Hepatocyte (in vitro differentiated cells): ENCODE measurements around the gene SCFD2. TPM values are rescaled to one million over a fixed set of nuclear protein-coding genes. Genes with fewer than 3 reads are reported as not detected.

Experiments
- DNase-seq: peaks from one replicate; pipeline ENCODE4 v3.0.0-alpha.2; 2016; ENCODE audit warnings: low spot score
- H2AFZ ChIP-seq: fragments of 200-600 bp; sonication (generic); 2 replicates; pipeline ENCODE4 v1.6.0; 2016; ENCODE audit warnings: antibody characterized with exemption, mild to moderate bottlenecking
- H3K27ac ChIP-seq: fragments of 200-600 bp; sonication (generic); 2 replicates; pipeline ENCODE4 v1.5.1; 2016; ENCODE audit warnings: mild to moderate bottlenecking
- H3K27me3 ChIP-seq: fragments of 200-600 bp; sonication (generic); 2 replicates; pipeline ENCODE4 v1.6.1; 2016
- H3K36me3 ChIP-seq: fragments of 200-600 bp; sonication (generic); replicated peaks from 2 replicates; pipeline ENCODE4 v1.5.1; 2016; ENCODE audit warnings: low read depth; ENCODE audit not compliant: insufficient read depth
- H3K4me1 ChIP-seq: fragments of 200-600 bp; sonication (generic); 2 replicates; pipeline ENCODE4 v1.5.1; 2016; ENCODE audit warnings: mild to moderate bottlenecking, moderate library complexity; ENCODE audit not compliant: insufficient read depth
- H3K4me2 ChIP-seq: fragments of 200-600 bp; sonication (generic); 2 replicates; pipeline ENCODE4 v1.6.0; 2016
- H3K4me3 ChIP-seq: fragments of 200-600 bp; sonication (generic); 2 replicates; pipeline ENCODE4 v1.5.1; 2016; ENCODE audit warnings: mild to moderate bottlenecking
- H3K79me2 ChIP-seq: fragments of 200-600 bp; sonication (generic); 2 replicates; pipeline ENCODE4 v1.6.0; 2017; ENCODE audit warnings: mild to moderate bottlenecking
- H3K9me2 ChIP-seq: fragments of 200-600 bp; sonication (generic); replicated peaks from 2 replicates; pipeline ENCODE4 v1.6.0; 2017; ENCODE audit warnings: mild to moderate bottlenecking; ENCODE audit not compliant: insufficient read depth
- H3K9me3 ChIP-seq: fragments of 200-600 bp; sonication (generic); 2 replicates; pipeline ENCODE4 v1.5.1; 2016; ENCODE audit warnings: low read depth, mild to moderate bottlenecking
- H4K20me1 ChIP-seq: fragments of 200-600 bp; sonication (generic); 2 replicates; pipeline ENCODE4 v1.6.0; 2016; ENCODE audit warnings: mild to moderate bottlenecking; ENCODE audit not compliant: insufficient read depth, poor library complexity, severe bottlenecking
- EZH2 ChIP-seq: fragments of 200-600 bp; sonication (generic); IDR thresholded peaks from 2 replicates; pipeline ENCODE4 v1.6.1; 2016; ENCODE audit warnings: antibody characterized with exemption, mild to moderate bottlenecking, borderline replicate concordance
- EZH2phosphoT487 ChIP-seq: fragments of 200-600 bp; sonication (generic); IDR thresholded peaks from one replicate; pipeline ENCODE4 v1.6.1; 2018; ENCODE audit warnings: antibody characterized with exemption, mild to moderate bottlenecking, low read depth, moderate library complexity; ENCODE audit not compliant: unreplicated experiment, severe bottlenecking
- WGBS: methylation state at CpG from one replicate; pipeline ENCODE4 v1.1.6; 2016; ENCODE audit warnings: low lambda C conversion rate; ENCODE audit errors: missing lambda C conversion rate; 5-methylcytosine and 5-hydroxymethylcytosine counted together
- polyA plus RNA-seq: library from polyadenylated mRNA; unstranded; fragments of >200 nt; fragmentation: Nextera tagmentation; extraction: Ambion mirVana; gene quantifications from 2 replicates; pipeline ENCODE4 v1.2.1, GENCODE V29; 2016
- total RNA-seq: library from RNA; depleted of rRNA; stranded (reverse); fragments of >200 nt; gene quantifications from 2 replicates; pipeline ENCODE4 v1.2.3, GENCODE V29; 2014
- TF ChIP-seq, protein P1 (sequence below): fragments of 200-600 bp; sonication (generic); IDR thresholded peaks from 2 replicates; pipeline ENCODE4 v1.5.1; 2016; ENCODE audit warnings: antibody characterized with exemption, mild to moderate bottlenecking; ENCODE audit not compliant: poor library complexity

The SCFD2 gene
- total and polyA plus RNA-seq, 2 experiments from 2014 or later = 8.4 to 15.7 TPM

DNA sequence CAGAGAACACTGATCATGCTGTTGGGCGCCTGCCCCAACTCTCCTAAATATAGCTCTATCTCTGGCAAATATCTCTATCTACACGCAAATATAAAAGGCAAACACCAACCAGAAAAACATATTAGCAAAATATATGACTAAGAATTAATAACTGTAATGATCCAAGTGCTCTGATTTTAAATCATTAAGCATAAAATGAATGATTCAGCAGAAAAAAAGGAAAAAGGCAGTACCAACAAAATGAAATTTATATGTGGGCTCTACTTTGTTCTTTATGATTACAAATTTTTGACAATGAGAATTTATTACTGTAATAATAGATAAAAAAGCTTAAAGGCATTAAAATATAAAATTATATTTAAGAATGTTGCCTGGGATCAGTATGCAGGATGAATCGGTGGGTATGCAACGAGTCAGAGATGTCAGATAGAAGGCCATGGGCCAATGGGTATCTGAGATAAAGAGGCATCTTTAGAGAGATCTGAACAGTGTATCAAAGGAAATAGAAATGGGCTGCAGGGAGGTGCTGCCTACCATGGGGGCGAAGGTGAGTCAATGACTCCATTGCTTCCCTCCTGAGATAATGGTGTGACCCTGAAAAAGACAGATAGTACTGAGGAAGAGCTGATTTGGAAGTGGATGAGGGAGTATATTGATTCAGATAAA is 234.8 kb downstream of the SCFD2 start:
- Histone ChIP-seq H4K20me1 (no peaks in the 10 kb centered on the region), H3K4me2 (no peak overlapping the region), H2AFZ (no peak overlapping the region), H3K4me3 (no peak overlapping the region), H3K36me3 (no peaks in the 10 kb centered on the region), H3K27ac (no peak overlapping the region), H3K4me1 (no peaks in the 10 kb centered on the region), H3K9me3 (no peaks in the 10 kb centered on the region), H3K9me2 (no peaks in the 10 kb centered on the region), H3K79me2 (no peaks in the 10 kb centered on the region), H3K27me3 (no peaks in the 10 kb centered on the region)
- WGBS = 93% methylated on average over 5 of the region's 5 CpGs
- DNase-seq = no peak
- TF ChIP-seq, protein P1, sequence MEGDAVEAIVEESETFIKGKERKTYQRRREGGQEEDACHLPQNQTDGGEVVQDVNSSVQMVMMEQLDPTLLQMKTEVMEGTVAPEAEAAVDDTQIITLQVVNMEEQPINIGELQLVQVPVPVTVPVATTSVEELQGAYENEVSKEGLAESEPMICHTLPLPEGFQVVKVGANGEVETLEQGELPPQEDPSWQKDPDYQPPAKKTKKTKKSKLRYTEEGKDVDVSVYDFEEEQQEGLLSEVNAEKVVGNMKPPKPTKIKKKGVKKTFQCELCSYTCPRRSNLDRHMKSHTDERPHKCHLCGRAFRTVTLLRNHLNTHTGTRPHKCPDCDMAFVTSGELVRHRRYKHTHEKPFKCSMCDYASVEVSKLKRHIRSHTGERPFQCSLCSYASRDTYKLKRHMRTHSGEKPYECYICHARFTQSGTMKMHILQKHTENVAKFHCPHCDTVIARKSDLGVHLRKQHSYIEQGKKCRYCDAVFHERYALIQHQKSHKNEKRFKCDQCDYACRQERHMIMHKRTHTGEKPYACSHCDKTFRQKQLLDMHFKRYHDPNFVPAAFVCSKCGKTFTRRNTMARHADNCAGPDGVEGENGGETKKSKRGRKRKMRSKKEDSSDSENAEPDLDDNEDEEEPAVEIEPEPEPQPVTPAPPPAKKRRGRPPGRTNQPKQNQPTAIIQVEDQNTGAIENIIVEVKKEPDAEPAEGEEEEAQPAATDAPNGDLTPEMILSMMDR = no peak
- no peak for TF ChIP-seq EZH2
- TF ChIP-seq EZH2phosphoT487 = no peak

DNA sequence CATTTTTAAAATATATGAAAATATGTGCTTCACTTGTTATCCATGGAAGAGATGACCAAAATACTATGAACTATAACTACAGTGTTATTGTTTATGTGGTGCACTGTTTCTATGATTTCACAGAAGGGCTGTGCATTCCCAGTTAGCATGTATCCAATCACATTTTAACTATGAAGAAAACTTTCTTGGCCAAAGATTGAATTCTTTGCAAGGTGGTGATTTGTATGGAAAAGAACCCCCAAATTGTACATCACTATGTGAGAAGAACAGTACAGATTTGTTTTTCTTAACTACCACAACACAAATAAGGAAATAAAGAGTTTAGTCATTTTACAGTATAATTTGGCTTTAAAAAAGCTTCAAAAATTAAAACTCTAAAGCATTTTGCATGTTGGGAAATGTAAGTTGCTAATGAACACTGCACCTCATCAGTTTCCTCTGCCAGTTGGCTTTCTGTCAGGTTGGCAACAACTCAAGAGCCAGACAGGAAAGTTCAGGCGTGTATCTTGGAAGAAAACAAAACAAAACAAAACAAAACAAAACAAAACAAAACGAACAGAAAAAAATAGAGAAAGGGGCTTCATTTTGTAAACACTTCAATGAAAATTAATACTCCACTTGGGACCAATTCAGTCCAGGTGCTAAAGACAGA is 237.0 kb downstream of the SCFD2 start:
- DNase-seq = no peak
- 68% methylated on average over 2 of the region's 2 CpGs for WGBS

DNA sequence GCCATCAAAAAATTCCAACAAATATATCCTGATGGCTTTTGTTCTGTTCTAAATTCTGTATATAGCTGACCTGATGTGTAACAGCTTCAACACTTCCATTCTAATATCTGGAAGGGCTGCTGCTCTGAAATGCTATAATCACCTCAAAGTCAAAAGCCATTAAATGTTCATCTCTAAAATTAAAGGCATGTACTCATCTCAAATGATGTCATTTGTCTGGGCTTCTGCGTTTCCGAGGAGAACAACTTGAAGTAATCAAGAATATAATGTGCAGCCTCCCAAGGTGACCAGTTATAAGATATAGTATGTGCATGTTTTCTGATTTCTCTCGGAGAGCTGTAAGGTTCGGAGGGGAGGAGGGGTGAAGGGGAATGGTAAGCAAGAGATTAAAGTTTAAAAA is 237.6 kb downstream of the SCFD2 start:
- Histone ChIP-seq H3K79me2 (no peaks in the 10 kb centered on the region), H3K9me2 (no peaks in the 10 kb centered on the region), H3K4me3 (no peak overlapping the region), H3K27ac (no peak overlapping the region), H2AFZ (no peak overlapping the region), H3K36me3 (no peaks in the 10 kb centered on the region), H3K4me1 (no peaks in the 10 kb centered on the region), H3K27me3 (no peaks in the 10 kb centered on the region), H4K20me1 (no peaks in the 10 kb centered on the region), H3K9me3 (no peaks in the 10 kb centered on the region), H3K4me2 (no peak overlapping the region)
- no peak for DNase-seq
- WGBS = 76% methylated on average over 4 of the region's 4 CpGs
- no peak for TF ChIP-seq EZH2
- no peak for TF ChIP-seq EZH2phosphoT487
- TF ChIP-seq, protein P1 = no peak

More for the DNA sequence above, 237.0 kb downstream of the SCFD2 start:
- no peaks in the 10 kb centered on the region for H3K4me1 ChIP-seq
- no peaks in the 10 kb centered on the region for H3K27me3 ChIP-seq
- H3K9me2 ChIP-seq = no peaks in the 10 kb centered on the region
- no peaks in the 10 kb centered on the region for H3K79me2 ChIP-seq
- H3K36me3 ChIP-seq = no peaks in the 10 kb centered on the region
- TF ChIP-seq, protein P1 = no peak
- no peak for TF ChIP-seq EZH2
- TF ChIP-seq EZH2phosphoT487 = no peak
- no peak overlapping the region for H3K4me3 ChIP-seq
- no peak overlapping the region for H3K27ac ChIP-seq
- H3K4me2 ChIP-seq = no peak overlapping the region
- no peaks in the 10 kb centered on the region for H3K9me3 ChIP-seq
- no peaks in the 10 kb centered on the region for H4K20me1 ChIP-seq
- H2AFZ ChIP-seq = no peak overlapping the region
